ENCODE data around the gene HPCAL1.
"Not testable (repeated sequence)": the region's sequence is repeated elsewhere in the genome, so short reads cannot be mapped to it uniquely, and the experiment has no call there.

The HPCAL1 gene

DNA sequence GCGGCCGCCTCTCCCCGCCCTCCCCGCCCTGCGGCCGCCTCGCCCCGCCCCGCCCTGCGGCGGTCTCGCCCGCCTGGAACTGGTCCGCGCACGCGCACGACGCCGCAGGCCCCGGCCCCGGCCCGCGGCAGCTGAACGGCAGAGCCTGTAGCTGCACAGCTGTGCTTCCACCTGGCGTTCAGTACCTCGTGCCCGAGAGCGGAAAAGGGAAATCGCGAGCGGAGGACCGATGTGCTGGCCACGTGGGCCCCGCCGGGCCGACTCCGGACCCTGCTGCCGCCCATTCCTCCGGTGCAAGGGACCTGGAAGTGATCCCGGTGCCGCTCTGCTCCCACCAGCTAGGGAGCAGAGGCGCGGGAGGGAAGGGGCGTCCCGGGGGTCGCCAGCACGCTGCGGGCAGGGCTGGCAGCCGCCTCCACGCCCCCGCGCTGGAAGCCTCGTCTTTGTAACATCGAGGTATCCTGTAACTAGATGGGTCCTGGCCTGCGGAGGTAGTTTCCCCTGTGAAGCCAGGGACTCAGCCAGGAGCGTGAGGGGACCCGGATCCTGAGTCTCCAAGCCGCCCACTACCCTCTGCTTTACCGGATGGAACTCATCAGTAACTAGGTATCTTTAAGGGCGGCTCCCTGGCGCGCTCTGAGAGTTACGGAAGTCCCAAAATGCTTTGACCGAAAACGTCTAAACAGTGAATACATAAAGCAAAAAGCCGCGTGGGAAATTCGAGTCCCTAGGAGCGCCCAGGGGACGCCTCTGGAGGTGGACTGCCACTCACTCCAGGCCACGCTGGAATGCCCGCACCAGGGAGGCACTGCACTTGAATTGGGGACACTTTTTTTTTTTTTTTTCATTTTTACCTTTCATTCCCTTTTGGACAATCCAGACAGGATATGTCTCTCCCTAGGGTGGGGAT lies 146.1 kb downstream of the HPCAL1 start:
- no peak for FAIRE-seq

DNA sequence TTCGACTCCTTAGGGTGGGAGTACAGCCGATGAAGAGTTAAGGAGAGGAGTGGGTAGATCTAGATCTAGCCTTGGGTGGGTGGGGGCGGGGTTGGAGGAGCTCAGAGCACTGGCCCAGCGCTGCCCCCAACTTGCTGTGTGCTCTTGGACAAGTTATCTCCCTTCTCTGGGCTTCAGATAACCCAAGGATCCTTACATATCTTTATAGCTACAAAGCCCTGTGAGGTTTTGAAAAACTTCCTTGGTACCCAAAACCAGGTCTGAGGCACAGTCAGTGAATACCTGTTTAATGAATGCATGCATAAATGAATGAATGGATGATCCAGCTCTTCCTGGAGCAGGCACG lies 146.8 kb downstream of the HPCAL1 start:
- no peak for FAIRE-seq

DNA sequence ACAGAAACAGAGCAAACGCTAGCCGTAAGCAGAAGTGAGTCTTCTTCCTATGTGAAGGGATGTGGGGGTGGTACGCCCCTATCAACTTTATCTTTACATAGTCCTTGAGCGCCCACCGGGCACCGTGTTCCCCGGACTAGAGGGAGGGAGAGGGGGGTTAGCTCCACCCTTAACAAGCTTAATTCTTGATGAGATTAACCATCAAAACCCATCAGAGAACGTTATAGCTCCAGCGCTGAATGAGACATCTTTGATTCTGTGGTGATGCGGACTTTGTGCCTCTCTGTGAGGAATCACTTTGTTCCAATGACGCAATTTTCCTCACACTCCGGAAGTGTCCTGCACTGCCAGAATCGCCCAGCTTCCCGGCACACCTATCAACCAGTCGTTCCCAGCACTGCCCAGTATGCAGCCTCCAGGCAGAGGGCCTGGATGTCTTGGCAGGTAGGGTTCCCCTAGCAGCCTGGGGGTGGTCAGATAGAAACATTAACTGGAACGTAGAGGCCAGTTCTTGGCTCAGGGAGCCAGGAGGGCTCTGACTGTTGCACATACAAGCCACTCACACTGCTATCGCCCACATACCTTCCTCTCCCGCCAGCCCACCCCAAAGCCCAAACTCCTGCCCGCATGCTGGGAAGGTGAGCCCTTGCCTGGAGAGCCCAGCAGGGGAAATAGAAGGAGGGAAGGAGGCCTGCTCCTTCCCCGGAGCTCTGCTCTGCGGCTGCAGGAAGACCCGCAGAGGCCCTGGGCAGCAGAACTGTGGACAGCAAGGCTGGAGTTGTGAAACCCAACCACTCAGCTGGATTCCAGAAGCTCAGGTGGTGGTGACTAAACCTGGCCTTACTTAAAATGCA lies 147.4 kb downstream of the HPCAL1 start:
- FAIRE-seq: no peak

DNA sequence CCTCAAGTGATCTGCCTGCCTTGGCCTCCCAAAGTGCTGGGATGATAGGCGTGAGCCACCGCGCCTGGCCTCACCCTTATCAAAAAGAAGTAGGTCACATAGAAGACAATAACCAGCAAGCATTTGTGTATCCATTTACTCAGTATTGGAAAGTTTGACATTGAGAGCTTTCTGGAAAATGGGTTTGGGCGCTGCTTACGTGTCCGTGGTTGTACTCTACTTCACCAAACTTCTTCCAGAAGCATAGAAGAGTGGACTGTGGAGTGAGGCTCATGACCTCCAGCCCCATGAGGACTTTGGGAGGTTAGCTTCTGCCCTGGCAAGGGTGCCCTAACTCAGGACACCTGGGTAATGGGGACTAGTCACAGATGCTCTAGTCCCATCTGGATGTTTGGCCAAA lies 149.1 kb downstream of the HPCAL1 start:
- no peak for FAIRE-seq

DNA sequence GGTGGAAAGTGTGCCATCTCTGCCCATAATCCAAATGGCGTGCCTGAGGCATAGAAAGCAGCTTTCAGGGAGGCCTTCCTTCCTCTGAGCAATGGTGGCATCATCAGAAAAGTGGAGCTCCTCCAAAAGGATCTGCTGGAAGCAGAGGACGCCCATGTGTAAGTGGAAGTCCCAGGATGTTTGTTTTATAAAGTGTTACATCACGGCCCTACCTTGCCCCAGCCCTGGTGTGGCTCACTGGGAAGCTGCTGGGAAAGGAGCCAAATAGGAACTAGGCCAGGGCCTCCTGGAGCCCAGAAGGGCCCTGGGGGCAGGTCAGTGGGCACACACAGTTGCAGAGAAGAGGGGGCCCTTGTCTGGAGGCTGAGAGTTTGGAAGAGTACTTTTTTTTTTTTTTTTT lies 149.6 kb downstream of the HPCAL1 start:
- no peak for FAIRE-seq

DNA sequence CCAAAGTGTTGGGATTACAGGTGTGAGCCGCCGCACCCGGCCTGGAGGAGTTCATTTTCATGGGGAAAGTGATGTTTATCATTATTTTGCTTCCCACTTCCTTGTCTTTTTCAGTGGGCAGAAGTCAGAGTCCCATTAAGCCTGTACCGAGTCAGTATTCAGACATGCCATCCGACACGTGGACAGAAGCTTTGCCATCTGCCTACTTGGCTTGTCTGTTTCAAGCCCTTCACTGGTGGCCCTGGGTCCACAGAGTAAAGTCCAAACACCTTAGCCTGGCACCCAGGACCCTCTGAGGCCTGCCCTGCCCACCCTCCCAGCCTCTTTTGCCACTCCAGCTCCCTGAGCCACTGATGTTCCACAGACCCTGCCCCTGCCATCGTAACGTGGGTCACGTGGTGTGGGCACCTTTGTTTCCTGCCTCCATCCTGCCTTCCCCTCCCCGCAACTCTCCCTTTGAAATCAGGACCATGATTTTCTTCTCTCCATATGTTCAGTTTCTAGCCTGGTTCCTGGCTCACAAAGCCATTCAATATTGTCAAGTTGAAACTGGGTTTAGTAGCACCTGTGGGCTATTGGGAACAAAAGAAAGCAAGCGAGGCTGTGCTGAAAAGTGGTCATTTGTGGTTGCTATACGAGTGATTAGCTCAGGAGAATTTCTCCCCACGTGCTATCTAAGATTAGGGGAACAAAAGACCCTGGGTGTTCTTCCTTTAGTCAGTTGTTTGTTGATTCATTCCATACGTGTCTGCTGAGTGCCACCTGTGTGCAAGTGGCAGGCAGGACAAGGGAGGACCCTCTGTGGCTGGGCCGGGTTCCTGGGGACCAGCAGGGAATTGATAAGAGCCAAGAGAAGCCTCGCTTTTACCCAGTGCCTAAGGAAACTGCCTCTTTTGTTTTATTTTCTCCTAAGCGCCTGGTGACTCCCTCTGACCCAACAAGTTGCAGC lies 150.5 kb downstream of the HPCAL1 start:
- FAIRE-seq: no peak

DNA sequence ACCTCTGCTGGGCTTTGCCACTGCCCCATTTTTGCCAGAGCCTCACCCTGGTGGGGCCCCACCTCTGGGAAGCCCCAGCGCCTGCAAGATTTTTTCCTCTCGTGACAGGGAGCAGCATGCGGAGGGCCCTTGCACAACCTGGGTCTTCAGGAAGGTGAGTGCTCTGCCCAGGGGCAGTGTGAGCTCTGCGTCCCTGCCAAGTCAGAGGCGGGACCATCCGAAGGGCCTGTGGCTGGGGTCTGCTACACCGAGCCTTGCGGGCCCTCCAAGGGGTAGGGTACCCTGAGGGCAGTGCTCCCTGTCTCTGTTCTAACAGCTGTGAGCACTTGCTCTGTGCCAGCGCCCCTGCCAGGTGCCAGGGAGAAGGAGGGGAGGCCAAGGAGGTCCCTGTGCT lies 151.2 kb downstream of the HPCAL1 start:
- FAIRE-seq: no peak

DNA sequence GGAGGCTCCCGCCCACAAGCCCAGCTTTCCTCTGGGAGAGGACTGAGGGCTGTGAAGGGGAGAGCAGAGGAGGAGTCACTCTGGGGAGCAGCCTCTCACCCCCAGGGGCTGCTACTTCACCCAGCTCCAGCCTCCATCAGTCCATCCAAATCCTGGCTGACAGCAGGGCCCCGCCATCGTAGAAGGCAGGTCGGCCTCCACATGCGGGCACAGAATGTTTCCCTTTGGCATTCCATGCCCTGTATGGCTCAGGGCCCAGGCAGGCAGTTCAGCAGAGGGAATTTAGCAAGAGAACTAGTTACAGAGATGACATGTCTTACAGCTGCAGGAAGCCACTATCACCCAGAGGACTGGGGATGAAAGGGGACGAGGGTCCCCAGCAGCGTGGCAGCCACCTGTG lies 151.8 kb downstream of the HPCAL1 start:
- FAIRE-seq: no peak

DNA sequence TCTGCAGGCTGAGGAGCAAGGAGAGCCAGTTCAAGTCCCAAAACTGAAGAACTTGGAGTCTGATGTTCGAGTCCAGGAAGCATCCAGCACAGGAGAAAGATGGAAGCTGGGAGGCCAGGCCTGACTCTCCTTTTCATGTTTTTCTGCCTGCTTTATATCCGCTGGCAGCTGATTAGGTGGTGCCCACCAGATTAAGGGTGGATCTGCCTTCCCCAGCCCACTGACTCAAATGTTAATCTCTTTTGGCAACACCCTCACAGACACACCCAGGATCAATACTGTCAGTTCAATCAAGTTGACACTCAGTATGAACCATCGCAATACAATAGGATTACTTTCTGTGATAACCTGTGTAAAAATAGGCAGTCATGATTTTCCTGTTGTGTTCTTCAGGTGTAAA lies 154.5 kb downstream of the HPCAL1 start:
- FAIRE-seq: not testable (repeated sequence)

DNA sequence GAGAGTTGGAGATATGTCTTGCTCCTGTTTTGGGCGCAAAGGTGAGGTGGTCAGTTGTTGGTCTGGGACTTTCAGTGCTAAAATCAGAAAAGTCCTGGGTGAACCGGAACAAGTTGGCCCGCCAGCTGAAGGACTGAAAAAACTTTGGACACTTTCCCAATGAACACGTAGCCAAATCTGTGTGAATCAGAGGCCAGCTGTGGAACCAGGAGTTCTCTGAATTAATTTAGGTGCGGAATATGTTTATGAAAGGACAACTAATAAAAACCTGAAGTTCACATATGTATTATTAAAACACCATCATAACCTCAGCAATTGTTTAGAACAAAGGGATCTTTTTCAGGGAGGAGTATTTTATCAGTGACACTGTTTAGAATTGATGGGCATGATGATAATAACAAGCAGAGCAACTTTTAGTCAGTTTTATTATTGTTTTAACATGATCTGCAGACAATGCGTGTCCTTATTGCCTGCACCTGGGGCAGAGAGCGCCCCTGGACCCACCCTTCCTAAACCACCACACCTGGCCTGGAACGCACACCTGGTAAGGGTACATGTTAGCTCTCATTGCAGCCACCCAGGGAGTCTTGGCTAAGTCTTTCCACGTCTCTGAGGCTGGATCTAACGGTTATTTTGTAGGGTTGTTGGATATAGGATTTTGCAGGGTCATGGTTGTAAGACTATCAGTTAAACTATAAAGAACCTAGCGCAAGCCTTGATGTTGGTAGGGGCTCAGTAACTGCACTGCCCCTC lies 155.3 kb downstream of the HPCAL1 start:
- FAIRE-seq: no peak

DNA sequence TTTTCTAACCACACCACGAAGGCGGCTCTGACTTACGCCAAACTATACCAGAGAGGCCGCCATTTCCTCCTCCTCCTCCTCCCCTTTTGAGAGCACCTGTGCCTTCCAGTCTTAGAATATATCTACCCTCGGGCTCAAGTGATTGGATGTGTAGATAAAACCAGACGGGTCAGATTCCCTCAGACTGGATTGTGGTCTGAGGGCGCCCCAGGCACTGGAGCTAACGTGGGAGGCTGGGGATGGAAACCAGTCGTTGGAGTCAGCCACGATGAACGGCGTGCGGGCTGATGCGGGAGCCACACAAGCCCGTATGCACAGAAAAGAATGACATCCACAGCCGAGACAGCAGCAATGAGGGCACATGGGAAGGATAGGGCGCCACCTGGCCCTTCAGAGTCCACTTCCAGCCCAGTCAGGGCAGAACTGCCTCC lies 157.7 kb downstream of the HPCAL1 start:
- no peak for FAIRE-seq

DNA sequence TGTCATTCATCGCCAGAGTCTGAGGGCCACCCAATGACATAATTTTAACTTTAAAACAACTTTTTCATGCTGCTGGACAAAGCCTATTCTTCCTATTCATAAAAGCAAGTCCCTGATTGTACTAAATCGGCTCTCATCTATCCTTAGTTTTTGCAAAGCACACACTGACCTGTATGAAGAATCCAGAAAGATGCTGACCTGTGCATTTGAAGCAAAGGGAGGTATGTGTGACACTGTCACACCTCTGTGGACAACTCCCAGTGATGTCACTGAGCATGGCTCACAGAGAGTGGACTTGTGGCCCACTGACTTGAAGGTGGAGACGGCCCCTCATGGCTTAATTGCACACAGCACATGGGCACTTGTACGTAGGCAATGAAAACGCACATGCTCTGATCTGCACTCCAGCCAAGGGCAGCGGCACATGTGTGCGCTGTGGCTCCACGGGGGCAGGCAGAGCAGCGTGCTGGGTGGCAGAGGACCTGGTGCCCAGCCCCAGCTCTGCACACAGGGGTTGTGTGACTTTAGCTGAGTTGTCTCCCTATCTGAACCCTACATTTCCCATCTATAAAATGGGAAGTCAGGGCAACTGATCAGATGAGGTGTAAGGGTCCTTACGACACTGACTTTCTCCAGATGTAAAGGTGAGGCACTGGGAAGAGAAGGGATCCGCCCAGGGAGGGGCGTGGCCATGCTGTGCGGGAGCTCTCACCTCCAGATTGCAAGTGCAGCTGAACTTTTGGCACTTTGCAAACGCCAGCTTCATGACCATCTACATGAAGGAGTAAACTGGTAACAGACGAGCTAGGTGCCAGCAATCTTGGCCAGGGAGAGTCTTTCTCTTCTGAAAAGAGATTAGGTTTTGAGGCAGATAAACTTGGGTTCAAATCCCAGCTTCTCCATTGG lies 159.7 kb downstream of the HPCAL1 start:
- no peak for FAIRE-seq

DNA sequence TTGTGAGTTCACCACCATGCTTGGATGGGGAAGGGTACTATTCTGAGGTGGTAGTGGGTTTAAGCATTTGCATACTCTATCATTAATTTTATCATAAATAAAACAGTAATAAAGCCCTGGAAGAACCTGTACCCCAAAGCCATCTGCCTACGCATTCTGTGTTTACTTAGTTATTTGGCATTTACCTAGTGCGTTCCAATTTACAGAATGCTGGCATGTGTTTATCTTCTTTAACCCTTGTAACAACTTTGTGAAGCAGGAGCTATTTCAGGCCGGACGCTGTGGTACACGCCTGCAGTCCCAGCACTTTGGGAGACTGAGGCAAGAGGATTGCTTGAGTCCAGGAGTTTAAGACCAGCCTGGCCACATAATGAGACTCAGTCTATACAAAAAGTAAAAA lies 163.2 kb downstream of the HPCAL1 start:
- FAIRE-seq: no peak

DNA sequence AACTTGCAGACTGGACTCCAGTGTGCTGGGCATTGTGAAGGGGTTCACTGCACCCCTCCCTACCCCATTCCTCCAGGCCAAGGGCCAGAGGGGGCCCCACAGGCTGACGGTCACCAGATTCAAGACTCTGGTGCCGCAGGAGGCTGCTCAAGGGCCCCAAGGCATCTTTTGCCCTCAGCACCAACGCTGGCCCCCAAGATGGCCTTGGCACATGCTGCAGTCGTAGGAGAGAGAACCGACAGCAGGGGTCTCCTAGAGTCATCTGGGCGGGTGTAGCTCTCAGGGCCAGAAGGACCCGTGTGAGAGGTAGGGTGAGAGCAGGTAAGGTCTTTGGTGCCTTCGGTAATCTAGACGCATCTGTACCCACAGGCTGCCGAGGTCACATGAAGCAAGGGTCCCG lies 164.1 kb downstream of the HPCAL1 start:
- no peak for FAIRE-seq

DNA sequence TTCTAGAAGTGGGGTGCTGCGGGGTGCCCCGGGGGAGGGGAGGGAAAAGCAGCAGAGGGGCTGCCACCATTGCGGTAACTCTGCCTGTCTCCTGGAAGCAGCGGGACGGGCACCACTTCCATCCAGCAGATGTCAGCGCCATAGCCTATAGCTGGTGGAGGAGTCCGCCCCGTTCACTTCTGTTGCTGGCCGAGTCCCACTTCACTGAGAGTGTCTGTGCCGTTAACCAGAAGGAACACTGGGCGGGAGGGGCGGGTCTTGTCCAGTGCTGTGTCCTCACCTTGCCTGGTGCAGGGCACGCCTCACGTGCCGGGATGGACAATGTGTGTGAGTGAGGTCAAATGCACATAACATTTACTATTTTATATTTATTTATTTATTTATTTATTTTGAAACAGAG lies 164.7 kb downstream of the HPCAL1 start:
- no peak for FAIRE-seq

DNA sequence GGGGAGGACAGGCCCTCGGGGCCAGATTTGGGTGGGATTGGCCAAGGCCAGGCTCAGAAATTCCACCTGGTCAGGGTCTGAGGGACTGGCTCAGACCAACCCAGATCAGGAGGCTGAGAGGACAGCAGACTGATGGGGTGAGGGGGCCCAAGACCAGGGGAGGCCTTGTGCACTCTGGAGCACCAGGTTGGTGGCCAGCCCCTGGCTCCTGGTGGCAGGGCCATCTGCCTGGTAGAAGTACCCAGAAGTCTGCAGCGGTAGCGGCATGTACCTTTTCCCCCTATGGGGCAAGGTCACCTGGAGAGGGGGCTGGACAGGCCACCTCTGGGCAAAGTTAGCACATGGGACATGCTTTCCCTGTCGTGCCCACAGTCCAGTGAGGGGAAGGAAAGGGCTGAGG lies 166.6 kb downstream of the HPCAL1 start:
- no peak for FAIRE-seq

DNA sequence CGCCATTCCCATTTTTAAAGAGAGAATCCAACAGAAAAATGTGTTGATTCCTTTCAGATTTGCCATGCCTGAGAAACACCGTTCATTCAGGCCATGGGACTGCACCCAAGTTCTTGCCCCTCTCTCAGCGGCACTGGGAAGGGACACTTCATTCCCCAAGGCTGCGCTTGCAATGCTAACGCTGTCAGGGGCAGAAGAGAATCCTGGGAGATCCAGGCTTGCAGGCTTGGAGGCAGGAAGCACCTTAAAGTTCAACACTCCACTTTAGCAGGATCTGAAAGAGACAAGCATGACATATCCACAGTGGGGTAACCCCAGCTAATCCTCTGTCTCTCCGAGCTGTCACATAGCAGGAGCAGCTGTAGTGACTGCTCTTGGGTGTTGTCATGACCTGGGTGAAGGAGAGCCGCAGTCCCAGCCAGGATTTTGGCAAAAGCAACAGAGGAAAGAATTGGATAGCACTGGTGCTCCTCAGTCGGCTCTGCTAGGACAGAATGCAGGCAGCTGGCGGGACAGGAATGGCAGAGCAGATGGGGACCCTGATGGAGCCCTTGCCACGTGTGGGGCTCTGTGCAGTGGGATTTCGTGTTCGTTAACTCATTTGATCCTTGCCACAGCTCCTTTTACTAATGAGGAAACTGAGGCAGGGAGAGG lies 167.4 kb downstream of the HPCAL1 start:
- no peak for FAIRE-seq

DNA sequence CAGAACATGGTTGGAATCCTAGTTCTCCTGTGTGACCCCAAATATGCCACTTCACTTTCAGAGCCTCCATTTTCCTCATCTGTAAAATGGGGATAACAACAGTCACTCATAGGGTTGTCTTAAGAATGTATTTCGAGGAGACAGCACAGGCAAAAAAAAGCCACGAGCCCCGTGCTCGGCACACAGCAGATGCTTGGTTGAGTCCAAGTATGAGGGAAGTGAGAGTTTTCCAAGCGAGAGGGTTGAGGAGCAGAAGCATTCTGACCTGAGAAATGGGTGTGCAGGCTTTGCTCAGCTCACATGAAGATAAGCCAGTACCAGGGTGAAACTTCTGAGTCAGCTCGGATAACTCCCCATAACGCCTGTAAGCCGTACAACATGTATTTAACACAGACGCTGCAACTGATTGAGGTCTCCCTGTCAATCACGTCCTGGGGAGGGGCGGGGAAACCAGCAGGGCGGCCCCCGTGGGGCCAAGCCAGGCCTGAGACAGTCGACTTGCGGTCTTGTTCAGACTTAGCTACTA lies 168.4 kb downstream of the HPCAL1 start:
- FAIRE-seq: no peak

DNA sequence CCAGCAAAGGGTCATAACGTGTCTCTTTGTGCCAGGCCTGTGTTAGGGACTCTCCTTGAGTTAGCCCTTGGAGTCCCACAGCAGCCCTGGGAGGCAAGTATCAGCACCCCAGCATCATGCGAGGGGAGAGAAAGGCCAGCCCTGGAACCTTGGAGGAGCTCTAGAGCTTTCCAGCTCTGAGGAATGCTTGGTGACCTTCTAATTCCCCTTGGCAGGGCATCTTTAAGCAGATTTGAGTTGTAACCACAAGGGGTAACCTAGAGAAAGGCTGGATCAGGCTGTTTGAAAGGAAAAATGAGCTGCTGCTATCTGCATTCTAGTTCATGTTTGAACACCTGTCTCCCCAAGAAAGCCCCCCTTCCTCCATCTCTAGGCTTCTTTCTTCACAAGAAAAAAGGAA lies 169.3 kb downstream of the HPCAL1 start:
- no peak for FAIRE-seq

DNA sequence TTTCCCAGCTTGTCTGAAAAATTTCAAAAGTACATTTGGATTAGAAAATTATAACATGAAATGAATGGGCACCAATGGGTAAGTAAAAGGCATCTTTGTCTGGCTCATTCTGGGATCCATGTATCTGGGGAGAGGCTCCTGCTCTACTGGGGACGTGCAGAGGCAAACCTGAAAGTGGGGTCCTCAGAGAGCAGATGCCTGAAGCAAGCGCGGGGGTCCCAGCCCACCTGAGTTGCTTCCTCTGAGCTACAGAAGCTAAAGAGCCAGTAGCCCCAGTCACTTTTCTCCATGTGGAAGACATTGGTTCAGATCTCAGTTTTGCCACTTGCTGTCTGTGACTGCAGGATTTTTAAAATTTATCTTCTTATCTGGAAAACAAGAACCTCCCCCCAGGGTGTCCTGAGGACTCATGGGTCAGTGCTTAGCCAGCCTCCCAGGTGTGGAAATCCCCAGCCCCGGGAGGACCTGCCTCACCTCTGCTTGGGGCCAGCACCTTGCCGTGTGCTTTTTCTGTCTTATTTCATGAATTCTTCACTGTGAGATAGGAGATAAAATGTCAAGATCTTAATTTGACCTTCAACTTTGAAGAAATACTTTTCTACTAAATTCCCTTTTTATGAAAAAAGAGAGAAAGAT lies 170.5 kb downstream of the HPCAL1 start:
- no peak for FAIRE-seq
